HG02981 (cell line): Measurements from ENCODE around the gene FXN.

Source experiments
- ATAC-seq: cut with Tn5 transposase; IDR thresholded peaks from one replicate; pipeline ENCODE4 v1.9.1; 2021; ENCODE audit warnings: mild to moderate bottlenecking, moderate library complexity; ENCODE audit not compliant: unreplicated experiment

FXN gene

GRCh38 chr9:69137311-69137710 is 101.8 kb downstream of the FXN start:
- no peak for ATAC-seq

GRCh38 chr9:69139596-69139995 is 104.0 kb downstream of the FXN start:
- ATAC-seq: no peak

GRCh38 chr9:69140123-69140735 is 104.7 kb downstream of the FXN start:
- no peak for ATAC-seq

- no peak for ATAC-seq
Measured at GRCh38 chr9:69141851-69142250, 106.3 kb downstream of the FXN start.

- ATAC-seq: no peak
Measured at GRCh38 chr9:69143291-69143690, 107.7 kb downstream of the FXN start.

GRCh38 chr9:69145144-69145715 is 109.7 kb downstream of the FXN start:
- ATAC-seq: no peak

GRCh38 chr9:69147041-69147834 is 111.7 kb downstream of the FXN start:
- ATAC-seq: no peak

GRCh38 chr9:69149321-69149807 is 113.8 kb downstream of the FXN start:
- no peak for ATAC-seq
